Brain pericyte (primary cell): Measurements from ENCODE around the gene TMEM178B.
"Not testable (repeated sequence)": the region's sequence is repeated elsewhere in the genome, so short reads cannot be mapped to it uniquely, and the experiment has no call there.

ENCODE experiments used
- DNase-seq: peaks from one replicate; pipeline ENCODE4 v3.0.0-alpha.2; 2012; ENCODE audit warnings: low read depth, low spot score

TMEM178B gene

DNA sequence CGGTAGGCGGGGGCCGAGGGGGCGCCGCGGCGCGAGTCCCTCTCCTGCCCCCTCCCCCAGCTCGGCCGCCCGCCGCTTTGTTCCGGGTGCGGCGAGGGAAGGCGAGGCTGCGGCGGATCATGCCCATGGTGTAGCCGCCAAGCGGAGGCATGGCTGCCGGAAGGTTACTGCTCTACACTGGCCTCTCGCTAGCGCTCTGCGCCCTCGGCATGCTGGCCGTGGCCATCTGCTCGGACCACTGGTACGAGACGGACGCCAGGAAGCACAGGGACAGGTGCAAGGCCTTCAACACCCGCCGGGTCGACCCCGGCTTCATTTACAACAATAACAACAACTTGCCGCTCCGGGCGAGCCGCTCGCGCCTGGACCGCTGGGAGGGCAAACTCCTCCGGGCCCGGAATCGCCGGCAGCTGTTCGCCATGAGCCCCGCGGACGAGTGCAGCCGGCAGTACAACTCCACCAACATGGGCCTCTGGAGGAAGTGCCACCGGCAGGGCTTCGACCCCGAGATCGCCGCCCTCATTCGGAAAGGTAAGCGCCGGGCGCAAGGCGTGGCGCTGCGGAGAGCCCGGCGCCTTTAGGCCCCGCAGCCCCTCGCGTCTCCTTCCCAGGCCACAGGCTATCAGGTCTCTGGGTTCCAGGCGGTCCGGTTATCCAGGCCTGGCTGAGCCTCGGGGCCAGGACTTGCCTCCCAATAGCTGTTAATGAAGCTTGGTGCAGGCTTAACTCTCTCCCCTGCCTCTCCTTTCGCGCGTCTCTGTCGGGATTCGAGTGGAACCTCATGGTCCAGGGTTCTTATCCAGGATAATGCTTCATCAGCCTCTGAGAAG, 513 bp downstream of the TMEM178B start:
- no peak for DNase-seq

DNA sequence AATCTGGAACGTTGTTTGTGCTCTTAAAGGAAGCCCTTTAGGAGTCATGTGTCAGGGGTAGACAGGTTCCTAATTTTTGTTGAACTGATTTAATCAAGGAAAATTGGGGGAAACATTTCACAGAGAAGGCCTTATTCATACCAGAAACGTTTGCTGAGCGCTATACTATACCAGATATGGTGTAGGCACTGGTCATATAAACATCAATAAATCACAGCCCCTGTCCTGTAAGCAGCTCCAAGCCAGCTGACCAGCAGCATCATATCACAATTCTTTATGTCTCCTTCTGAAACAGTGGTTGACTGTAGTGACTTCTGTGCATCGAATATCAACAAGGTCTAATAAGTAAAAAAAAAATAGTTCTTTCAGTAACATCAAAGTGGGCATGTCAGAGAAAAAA, 1.1 kb downstream of the TMEM178B start:
- no peak for DNase-seq

DNA sequence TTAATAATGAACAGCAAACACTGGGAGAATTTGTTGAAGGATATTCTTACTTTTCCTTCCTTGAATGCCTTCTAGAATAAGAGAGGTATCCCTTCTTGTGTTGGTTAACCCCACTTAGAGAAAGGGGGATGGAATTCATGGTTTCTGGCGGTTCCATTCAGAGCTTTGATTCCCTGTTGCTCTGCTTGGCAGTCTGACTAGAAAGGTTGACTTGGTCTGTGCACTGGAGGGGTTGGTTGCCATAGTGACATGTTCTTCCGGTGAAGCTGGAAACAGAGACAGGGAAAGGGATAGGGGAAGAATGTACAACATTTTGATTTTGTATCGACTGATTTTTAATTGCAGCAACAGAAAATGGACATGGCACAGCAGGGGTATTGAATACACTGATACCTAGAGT, 2.5 kb downstream of the TMEM178B start:
- no peak for DNase-seq

DNA sequence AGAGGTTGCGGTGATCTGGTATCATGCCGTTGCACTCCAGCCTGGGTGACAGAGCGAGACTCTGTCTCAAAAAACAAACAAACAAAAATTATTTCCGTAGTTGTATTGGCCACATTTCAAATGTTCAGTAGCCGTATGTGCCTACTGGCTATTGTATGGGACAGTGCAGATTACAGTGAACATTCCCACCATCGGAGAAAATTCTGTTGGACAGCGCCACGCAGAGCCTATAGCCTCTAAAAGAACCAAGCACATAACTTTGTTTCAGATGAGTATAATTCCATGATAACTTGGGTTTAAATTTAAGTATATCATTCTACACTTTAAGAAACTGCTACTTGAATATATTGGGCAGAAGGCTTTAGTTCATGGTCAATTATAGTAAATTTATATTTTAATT, 5.4 kb downstream of the TMEM178B start:
- no peak for DNase-seq

DNA sequence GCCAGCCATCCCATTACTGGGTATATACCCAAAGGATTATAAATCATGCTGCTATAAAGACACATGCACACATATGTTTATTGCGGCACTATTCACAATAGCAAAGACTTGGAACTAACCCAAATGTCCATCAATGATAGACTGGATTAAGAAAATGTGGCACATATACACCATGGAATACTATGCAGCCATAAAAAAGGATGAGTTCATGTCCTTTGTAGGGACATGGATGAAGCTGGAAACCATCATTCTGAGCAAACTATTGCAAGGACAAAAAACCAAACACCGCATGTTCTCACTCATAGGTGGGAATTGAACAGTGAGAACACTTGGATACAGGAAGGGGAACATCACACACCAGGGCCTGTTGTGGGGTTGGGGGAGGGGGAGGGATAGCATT, 15.6 kb downstream of the TMEM178B start:
- DNase-seq: not testable (repeated sequence)

DNA sequence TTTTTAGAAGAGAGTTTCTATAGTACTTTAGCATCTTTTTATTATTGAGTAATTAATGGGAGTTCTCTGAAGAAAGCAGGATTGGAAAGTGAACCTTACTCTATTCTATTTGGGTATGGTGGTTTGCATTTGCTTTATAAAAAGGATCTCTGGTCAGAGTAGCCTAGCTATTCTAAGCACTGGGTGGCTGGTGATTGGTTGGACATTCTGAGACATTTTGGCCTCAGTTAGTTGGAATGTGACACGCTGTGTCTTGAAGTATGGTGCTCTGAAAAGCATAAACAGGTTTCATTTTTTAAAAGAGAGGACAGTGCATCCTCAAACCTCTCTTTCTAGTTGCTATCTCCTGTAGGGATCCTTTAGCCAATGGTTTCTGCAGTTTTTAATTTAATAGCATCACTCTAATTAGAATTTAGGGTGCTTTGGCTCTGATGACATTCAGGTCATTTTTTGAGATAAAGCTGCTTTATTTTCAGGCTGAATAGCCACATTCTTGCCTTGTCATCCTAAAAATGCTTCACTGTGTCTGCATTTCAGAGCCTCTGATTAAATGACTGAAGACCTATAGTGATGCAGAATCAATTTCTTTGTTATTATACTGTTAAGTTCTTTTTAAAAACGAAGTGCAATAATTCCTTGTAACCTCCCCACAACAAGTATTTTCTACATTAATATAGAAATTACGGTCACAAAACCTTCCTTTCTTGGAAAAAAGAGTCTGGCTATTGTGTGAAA, 20.6 kb downstream of the TMEM178B start:
- no peak for DNase-seq

DNA sequence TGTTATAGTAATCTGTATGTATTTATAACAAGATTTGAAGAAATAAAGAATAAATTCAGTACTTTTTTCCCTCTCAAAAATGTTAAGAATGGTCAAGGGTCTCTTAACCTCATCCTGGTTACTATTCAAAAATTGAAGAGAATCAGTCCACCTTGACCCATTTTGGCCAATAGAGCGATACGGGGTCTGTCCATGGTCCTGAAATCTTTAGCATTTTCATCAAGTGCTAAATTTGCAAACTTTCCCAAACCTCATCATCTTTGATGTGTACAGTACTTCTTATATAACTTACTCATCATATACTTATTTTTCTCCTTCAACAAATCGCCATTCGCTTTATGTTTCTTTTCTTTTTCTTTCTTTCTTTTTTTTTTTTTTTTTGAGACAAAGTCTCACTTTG, 23.6 kb downstream of the TMEM178B start:
- no peak for DNase-seq

DNA sequence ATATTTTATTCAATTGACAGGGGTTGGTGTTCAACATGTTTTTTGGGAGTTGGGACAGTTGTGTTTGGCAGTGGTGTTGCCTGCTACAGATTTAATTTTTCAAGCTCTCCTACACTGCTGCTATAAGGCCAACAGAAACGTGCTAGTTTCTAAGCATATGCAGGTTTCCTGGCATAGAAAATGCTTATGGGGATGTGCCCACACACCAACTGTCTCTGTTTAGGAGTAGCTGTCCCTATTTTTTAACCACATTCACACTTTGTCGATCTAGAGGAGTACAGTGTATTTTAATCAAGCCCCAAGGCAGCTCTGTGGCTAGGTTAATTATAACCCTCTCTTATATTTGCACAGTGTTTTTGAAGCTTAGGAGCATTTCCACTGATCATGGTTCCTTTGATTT, 28.6 kb downstream of the TMEM178B start:
- no peak for DNase-seq

DNA sequence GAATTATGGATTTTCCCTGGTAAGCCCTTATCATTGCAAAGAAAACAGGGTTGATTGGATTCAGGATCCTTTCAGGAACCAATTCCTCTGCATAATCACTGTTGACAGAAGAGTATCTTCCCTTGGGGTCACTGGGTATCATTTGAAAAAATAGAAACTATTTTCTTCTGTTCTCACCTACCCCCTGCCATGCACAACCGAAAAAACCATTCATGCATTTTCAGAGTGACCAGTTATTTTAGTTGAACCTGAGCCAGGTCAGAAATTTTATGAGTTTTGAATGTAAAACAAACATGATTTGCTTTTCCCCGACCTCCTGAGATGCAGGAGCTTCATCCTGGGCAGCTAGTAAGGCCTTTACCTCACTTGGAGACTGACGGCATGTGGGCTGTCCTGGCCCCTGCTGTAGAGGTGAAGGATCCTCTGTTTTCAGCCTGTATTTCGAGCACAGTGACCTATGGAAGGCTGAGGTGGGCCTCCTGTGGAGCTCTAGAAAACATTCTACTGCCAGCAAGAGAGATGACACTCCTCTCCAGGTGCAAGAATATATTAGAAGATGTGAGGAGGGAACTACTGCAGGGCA, 30.1 kb downstream of the TMEM178B start:
- DNase-seq: no peak

DNA sequence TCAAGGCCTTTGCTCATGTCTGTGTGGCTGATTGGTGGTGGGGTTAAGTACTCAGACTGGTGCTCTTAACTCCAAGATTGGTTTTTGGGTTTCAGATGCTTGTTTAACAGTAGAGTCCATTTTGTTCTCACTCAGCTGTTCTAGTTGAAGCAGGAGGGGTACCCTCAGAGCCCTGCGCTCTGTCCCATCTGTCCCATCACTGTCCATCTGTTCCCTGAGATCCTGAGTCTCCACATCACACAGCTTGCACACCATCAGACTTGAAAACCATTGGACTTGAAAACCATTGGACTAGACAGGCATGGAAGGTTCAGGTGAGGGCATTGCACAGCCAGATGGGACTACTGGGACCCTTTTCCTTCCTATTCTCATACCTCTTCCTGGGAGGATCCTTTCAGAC, 39.3 kb downstream of the TMEM178B start:
- no peak for DNase-seq

DNA sequence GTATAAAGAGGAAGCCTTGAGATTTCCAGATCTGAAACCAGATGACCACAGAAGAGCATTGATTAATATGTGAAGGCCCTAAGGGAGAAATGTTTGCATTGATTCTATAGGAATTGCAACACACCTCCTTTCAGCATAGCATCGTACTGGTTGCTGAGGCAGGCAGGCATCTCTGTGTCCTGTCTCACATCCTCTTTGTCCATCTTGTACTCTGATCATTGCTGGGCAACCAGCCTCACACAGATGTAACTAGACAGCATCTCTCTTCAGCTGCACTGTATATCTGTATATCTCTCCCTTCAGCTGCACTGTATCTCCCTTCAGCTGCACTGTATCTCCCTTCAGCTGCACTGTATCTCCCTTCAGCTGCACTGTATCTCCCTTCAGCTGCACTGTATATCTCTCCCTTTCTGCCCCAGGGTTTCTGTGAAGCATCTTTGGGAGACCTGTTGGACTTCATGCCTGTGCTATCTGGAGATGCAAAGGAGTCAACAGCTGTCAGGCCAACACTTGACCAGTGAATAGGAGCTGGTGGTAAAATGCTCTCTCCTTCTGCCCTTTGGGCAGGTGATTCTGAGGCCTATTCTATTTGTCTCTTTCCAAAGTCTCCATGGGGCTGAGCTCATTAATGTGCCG, 40.3 kb downstream of the TMEM178B start:
- no peak for DNase-seq

DNA sequence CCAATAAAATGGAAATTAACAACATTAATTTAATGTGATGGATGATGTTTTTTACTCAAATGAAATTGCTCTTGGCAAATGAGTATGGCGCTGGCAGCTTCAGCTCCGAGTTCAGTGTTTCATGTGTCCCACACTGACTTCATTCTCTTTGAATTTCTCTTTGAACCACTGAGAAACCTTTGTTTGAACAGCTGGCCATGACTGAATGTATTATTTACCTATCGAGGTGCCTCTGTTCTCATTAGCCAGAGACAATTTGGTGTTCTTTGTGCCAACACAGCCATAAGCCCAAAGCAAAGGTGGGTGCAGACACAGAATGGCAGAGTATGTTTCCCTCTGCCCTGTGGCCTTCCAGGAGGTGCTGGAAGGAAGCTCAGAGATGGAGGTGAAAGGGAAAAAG, 42.1 kb downstream of the TMEM178B start:
- DNase-seq: no peak

DNA sequence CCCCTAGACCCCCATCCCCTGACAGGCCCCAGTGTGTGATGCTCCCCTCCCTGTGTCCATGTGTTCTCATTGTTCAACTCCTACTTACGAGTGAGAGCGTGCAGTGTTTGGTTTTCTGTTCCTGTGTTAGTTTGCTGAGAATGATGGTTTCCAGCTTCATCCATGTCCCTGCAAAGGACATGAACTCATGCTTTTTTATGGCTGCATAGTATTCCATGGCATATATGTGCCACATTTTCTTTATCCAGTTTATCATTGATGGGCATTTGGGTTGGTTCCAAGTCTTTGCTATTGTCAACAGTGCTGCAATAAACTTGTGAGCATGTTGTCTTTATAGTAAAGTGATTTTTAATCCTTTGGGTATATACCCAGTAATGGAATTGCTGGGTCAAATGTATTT, 42.8 kb downstream of the TMEM178B start:
- not testable (repeated sequence) for DNase-seq

DNA sequence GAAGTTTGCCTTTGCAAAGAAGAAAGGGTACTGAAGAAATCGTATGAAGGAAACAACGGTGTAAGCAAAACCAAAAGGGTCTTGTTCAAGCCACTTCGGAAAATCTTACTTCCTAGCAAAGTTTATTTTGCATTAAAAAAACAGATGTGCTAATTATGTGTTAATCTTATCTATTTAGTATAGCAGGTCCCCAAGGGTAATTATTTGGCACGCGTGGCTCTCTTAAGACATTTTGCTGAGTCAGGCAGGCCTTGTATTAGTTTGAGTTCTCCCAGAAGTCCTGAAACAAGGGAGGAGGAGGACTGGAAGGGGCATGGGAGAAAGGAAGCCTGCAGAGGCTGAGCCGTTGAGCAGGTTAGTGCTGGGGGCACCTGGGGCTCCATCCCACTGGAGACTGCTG, 44.9 kb downstream of the TMEM178B start:
- no peak for DNase-seq

DNA sequence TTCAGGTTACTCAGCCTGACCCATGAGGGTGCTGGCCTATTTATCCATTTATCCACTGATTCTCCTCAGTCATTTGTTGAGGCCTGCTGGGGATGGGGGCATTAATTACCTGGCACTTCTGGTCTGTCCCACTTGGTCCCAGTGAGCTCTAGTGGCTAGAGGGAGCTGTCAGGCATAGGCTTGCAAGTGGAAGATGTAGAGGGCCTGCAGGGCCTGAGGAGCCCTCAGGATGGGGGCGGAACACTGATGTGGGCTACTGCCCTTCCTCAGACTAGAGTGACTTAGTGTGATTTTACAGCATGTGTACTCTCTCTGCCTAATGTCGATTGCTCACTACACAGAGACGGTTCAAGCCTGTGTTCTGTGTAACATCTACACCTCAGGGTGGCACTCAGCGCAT, 45.3 kb downstream of the TMEM178B start:
- no peak for DNase-seq

DNA sequence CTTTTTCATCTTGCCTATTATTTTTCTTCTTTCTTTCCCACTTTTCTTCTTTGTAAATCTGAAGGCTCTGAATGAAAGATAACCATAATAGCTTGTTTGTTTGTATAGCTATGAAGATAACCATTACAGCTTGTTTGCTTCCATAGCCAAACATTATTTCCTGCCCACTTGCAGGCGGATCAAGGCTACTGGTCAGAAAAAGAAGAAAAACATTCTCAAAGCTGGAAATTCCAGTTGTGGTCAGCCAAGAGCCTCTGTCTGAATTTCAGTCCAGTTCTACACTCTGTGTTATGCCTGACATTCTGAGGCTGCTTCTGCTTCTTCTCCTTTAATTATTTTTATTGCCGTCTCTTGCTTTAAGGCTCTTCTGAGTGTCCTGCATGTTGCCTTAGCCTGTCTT, 48.9 kb downstream of the TMEM178B start:
- DNase-seq: no peak

DNA sequence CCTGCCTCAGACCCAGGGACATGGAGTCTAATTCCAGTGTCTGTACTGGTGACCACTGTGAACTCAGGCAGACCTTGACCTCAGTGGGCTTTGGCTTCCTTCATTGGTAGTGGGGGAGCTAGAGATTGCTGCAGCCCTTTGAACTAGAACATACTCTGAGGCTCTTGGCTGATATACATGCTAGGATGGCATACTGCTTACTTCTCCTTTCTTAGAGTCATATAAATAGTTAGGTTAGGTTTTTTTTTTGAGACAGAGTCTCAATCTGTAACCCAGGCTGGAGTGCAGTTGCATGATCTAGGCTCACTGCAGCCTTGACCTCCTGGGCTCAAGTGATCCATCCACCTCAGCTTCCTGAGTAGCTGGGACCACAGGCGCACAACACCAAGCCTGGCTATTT, 49.7 kb downstream of the TMEM178B start:
- no peak for DNase-seq

DNA sequence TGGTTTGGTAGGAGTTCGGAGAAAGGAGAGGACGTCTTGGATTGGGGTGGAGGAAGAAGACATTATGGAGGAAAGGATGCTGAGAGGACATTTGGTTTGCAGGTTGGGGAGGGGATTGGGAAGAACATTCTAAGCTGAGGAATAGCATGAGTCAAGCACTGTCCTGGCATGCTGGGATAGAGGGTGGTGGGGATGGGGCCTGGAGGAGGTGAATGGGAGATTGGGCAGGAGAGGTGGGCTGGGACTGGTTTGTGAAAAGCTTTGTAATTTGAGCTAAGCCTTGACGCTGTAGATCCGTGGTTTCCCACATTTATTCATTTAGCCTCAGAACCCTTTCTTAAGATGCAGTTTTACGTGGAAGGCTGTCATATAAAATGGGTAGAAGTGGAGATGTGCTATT, 52.2 kb downstream of the TMEM178B start:
- DNase-seq: no peak

DNA sequence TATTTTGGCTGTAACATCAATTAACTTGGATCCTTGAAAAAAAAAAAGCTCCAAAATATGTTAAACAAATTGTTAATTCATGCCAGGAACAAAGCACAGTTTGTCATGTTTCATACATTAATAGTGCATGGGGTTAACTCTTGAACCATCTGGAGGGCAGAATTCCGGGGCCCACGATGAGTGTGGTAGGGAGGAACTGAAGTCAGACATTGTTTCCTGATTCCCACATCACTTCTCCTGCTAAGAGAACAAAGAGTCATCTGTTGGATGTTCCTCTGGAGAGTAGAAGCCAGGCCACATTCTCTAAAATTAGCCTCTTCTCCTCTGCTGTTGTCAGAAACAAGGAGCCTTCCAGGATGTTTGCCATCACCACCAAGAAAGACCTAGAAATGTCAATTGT, 54.6 kb downstream of the TMEM178B start:
- DNase-seq: no peak

DNA sequence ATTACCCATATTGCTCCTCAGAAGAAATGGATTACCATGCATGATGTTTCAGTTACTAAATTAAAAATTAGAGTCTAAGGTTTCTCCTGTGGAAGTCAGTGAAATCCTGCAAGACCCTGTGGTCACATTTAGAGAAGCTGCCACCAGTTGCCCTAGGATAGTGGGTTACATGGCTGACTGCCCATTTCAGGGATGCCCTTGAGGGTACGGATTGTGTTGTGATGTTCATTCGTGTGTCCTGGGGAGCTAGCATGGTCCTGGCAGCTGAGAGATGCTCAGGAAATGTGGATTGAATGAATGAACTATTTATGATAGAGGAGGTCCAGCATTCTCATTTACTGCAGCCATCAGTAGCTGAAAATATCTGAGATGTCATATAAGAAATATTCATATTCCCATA, 55.1 kb downstream of the TMEM178B start:
- DNase-seq: no peak

DNA sequence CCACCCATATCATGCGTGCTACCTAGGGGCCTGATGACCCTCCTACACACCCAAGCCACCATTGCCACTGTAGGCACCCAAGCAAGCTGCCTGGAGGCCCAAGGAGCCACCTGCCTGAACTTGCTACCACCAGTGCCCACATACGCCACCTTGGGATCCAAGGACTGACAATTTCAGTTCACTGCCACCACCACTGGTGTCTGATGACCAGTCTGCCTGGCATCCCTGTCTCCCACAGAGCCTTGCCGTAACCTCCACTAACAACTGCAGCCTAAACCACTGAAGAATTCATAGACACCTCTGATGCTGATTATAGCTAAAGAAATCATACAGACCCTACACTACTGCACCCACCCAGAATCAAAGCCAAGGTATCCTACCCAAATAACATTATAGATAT, 58.8 kb downstream of the TMEM178B start:
- no peak for DNase-seq

DNA sequence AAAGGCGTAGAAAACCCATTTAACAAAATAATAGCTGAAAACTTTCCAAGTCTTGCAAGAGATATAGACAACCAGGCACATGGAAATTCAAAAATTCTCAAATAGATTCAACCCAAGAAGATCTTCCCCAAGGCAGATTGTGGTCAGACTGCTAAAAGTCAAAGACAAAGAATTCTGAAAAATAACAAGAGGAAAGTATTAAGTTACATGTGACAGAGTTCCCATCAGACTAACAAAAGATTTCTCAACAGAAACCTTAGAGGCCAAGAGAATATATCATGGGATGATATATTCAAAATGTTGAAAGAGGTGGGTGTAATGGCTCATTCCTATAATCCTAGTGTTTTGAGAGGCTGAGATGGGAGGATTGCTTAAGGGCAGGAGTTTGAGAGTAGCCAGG, 59.8 kb downstream of the TMEM178B start:
- DNase-seq: no peak
